NCI-H146 (cell line): ENCODE measurements around the gene NOS1AP.
"Not testable (repeated sequence)": the region's sequence is repeated elsewhere in the genome, so short reads cannot be mapped to it uniquely, and the experiment has no call there.

Experiments used
- DNase-seq: peaks from one replicate; lab custom pipeline; 2025; lab: John Stamatoyannopoulos, UW

NOS1AP gene

GRCh38 chr1:162169031-162169790 is 99.7 kb downstream of the NOS1AP start:
- DNase-seq, result no peak

DNA sequence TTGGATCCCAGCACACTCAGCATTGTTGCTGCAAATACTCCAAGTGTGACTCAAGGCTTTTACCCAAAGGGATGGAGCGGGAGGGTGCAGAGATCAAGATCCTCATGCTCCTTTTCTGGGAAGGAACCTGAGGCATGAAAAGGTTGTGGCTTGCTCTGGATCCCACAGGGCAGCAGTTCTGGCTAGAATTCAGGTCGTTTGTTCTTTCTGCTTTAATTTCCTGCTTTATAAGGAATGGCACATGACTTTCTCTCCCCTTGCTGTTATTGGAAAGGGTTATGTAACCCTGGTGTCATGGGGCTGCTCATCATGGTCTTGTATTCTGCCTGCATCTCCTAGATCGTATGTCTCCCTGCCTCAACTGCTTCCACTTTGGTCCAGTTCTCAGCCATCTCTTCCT is 101.6 kb downstream of the NOS1AP start:
- DNase-seq, result no peak

DNA sequence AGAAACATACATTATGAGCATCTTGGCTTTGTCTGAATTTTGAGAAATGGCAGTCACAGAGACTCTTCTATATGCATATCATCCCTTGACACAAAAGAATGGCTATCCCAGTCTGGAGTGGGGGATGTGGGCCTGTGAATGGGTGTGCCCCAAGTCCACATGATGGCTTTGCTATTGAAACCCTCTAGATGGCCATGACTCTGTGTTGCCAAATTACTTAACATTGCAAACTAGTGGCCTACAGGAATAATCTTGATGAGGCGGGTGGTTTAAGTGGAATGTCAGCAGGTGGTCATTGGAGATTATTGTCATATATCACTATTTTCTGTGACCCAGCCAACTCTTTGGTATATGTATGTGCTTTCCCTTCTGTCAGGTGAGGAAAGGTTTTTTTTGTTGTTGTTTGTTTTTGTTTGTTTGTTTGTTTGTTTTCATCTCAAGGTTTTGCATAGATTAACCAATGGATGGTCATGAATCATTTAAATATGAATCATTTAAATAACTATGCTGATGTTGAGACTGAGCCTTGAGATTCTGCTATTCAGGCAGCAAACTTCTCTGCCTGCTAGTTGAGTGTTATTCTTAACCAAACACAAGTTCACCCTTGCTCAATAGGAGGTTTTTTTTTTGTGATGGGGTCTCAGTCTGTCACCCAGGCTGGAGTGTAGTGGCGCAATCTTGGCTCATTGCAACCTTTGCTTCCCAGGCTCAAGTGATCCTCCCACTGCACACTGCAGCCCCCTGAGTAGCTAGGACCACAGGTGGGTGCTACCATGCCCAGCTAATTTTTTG is 103.0 kb downstream of the NOS1AP start:
- DNase-seq, result no peak

GRCh38 chr1:162173607-162174006 is 104.1 kb downstream of the NOS1AP start:
- not testable (repeated sequence) for DNase-seq

GRCh38 chr1:162174027-162174426 is 104.5 kb downstream of the NOS1AP start:
- not testable (repeated sequence) for DNase-seq

- DNase-seq, result no peak
Observed at GRCh38 chr1:162175379-162176081, 106.0 kb downstream of the NOS1AP start.

DNA sequence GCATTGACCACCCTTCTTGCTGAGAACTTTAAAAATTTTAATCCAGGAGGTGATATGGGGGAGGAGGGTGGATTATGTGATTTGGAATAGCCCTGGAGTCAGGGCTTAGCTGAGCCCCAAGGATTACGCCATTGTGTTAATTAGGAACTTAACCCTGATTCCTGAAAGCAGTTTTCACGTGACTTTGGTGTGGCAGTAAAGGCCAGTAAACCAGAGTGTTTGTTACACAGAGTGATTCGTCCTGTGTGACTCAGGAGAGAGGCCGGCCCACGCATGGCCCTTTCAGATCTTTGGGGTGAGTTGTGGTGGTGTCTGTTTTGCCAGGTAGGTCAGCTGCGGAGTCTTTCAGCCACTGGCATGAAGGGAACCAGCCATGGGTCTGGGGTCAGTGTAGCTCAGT is 107.6 kb downstream of the NOS1AP start:
- DNase-seq, result no peak

DNA sequence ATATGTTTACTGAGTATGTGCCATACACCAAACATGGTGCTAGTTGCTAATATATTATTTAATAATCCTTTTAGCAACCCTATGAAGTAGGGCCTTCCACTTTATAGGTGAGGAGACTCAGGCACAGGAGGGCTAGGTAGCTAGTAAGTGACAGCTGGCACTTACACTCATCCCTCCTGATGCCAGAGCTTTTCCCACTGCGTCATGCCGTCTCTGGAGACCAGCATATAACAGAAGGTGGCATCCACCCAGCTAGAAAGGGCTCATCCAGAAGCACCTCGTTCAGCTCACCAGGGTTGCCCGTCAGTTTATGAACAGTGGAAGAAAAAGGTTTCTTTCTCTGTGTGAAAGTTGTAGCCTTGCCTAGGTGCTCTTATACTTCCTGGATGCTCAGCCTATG is 108.9 kb downstream of the NOS1AP start:
- no peak for DNase-seq

GRCh38 chr1:162179121-162179520 is 109.6 kb downstream of the NOS1AP start:
- DNase-seq, result no peak

GRCh38 chr1:162180813-162181212 is 111.3 kb downstream of the NOS1AP start:
- DNase-seq, result no peak

GRCh38 chr1:162182090-162182489 is 112.6 kb downstream of the NOS1AP start:
- DNase-seq, result no peak

- DNase-seq, result no peak
Observed at GRCh38 chr1:162185314-162186025, 116.0 kb downstream of the NOS1AP start.

DNA sequence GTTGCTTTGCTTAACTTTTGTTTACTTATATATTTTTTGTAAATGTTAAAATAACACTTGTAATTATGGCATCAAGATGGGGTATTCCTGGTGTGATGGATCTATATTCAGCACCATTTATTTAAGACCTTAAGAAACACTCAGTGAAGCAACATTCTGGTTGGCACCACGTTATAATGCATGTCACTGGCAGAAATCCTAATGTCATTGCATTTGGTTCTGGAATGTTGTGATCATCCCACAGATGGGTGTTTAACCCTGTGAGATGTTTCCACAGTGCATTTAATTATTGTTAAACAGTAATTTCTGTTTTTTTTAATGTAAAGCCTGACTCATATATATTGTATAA is 116.5 kb downstream of the NOS1AP start:
- DNase-seq, result no peak

DNA sequence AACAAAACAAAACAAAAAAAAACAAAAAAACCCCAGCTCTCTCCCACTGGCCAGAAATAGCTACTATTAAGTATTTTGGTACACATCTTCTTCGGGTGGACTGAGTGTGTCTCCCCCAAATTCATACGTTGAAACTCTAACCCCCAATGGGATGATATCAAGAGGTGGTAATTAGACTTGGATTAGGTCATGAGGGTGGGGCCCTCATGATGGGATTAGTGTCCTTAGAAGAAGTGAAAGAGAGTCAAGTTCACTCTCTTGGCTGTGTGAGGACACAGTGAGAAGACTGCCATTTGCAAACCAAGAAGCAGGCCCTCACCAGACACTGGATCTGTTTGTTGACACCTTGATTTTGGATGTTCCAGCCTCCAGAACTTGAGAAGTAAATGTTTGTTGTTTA is 116.9 kb downstream of the NOS1AP start:
- no peak for DNase-seq

DNA sequence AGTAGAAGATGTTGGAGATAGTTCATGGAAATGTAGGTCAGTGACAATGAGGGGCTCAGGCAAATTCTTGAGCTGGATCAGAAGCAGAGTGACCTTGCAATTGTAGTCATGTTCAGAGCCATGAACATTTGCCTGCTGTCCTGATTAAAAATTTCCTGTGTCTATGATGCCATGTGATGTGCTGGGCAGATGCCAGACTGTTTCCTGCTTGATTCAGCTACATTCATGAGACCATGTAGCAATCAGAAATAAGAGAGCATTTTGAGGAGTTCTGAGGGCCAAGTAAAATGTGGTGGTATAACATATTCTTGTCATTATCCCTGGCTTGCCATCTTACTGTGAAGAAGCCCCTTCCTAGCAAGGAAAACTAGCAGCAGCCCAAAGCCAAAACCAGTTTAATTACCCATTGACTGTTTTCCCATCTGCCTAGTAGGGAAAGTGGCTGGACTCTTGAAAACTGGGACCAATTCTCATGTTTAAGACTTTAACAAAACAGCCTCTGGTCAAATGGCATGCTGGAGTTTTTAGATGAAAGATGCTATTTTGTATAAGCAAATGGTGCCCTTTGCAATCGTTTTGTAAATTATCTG is 118.3 kb downstream of the NOS1AP start:
- no peak for DNase-seq

- DNase-seq, result no peak
Observed at GRCh38 chr1:162189345-162189744, 119.9 kb downstream of the NOS1AP start.

DNA sequence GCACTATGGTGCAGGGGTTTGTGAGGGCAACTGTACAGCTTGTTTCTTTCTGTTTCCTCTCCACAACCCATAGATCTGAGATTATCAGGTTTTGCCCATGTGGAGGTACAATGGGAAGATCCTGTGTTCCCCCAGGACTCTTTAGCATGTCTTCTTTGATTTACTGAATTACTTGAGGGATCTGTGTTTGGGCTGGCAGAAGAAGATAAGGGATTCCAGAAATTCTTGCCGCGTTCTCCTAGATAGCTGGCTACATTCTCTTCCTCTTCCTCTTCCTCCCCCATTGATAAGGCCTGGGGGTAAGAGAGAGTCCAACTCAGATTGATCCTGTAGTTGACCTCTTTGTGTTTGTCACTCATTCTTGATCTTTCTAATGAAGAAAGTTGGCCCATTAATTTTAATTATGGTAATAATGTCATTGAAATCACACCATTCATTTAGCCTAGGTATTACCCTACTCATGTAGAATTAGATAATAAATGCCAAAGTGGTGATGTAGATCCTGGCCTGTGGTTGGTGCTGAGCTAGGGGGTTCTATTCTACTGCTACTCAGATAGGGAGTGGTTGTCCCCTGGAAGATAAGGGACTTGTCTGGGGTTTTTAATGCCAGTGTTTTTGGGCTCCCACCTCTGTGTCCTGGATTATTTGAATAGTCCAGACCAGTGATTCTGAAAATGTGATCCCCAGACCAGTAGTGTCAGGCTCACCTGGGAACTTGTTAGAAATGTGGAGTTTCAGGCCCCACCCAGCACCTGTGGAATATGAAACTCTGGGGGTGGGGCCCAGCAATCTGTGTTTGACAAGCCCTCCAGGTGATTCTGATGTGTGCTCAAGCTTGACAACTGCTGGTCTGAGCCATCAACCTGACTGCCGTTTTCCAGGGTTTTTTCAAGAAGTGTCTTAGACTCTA is 122.2 kb downstream of the NOS1AP start:
- DNase-seq, result peak; percentile 75

- DNase-seq, result no peak
Observed at GRCh38 chr1:162192306-162192678, 122.8 kb downstream of the NOS1AP start.

DNA sequence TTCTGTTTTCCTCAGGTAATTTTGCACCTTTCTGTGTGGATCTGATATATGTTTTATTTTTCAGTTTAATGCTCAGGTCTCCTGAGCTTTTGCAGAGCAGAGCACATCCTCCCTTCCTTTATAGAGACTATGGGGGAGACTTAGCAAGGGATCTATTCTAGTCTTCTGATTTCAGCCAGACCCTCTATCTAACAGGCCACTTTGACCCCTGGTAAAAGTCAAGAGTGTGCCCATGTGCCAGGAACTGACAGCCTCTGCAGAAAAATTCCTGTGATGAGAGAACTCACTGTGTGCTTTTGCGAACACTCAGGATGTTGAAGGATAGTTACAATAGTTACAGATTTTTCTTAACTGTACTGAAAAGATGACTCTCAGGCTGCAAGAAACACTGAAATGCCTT is 123.3 kb downstream of the NOS1AP start:
- DNase-seq, result no peak

DNA sequence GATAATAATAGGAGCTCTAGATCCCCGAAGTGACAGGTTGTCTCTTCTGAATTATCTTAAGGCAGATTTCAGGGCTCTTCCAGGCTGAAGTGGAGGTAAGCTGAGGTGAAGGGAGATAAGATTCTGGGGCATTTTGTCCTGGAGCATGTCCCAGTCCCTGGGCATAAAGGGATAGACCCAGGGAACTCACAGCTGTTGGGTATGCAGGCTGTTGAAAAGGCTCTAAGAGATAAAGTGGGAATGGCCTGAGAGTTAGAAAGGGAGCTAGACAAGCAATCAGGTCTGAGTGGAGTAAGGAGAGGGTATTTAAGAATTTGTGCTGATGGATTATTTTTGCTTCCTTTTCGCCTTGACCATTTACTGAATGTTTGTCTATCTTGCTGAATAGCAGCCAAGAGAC is 123.7 kb downstream of the NOS1AP start:
- no peak for DNase-seq

DNA sequence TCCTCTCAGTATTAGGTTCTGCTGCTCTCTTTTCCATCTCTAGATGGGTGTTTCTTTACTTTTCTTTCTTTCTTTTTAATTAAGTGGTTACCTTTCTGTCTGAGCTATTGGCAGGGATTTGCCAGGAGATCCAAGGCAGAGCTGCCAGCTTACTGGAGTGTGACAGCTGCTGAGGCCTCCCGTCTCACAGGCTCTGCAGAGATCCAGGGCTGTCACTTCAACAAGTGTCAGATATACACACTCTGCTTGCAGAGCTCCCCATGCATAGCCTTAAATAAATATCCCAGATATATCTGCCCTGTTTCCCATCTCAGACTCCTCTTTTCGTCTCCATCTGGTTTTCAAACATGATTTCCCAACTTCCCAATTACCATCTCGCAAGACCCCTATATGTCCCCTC is 124.3 kb downstream of the NOS1AP start:
- DNase-seq, result peak; percentile 17
